ENCODE results near the gene PI16.

PI16 gene

GRCh38 chr6:36917541-36918193 lies 36.9 kb upstream of the PI16 start:
- no peak overlapping the region for H3K9ac ChIP-seq (ENCODE audit: low read length)
- no peaks in the 10 kb centered on the region for H3K36me3 ChIP-seq (ENCODE audit: control insufficient read depth, insufficient read depth, low read length)
- peaks cover 43% of the 10 kb centered on the region for H3K4me1 ChIP-seq (ENCODE audit: control insufficient read depth, insufficient read depth, low read length)
- no peaks in the 10 kb centered on the region for H3K27me3 ChIP-seq (ENCODE audit: control insufficient read depth, insufficient read depth, low read length)
- no peaks in the 10 kb centered on the region for H3K9me3 ChIP-seq (ENCODE audit: control insufficient read depth, low read length)
- no peak overlapping the region for H3K4me3 ChIP-seq (ENCODE audit: low read length)

- Histone ChIP-seq H3K9me3 (ENCODE audit: control insufficient read depth, low read length) (no peaks in the 10 kb centered on the region), H3K9ac (ENCODE audit: low read length) (no peak overlapping the region), H3K27me3 (ENCODE audit: control insufficient read depth, insufficient read depth, low read length) (no peaks in the 10 kb centered on the region), H3K4me3 (ENCODE audit: low read length) (no peak overlapping the region), H3K4me1 (ENCODE audit: control insufficient read depth, insufficient read depth, low read length) (peaks cover 22% of the 10 kb centered on the region), H3K36me3 (ENCODE audit: control insufficient read depth, insufficient read depth, low read length) (no peaks in the 10 kb centered on the region)
Measured at GRCh38 chr6:36920049-36920448, 34.5 kb upstream of the PI16 start.

- no peaks in the 10 kb centered on the region for H3K36me3 ChIP-seq (ENCODE audit: control insufficient read depth, insufficient read depth, low read length)
- H3K4me1 ChIP-seq (ENCODE audit: control insufficient read depth, insufficient read depth, low read length) = peaks cover 21% of the 10 kb centered on the region
- H3K9me3 ChIP-seq (ENCODE audit: control insufficient read depth, low read length) = no peaks in the 10 kb centered on the region
Measured at GRCh38 chr6:36920546-36920945, 34.0 kb upstream of the PI16 start.

GRCh38 chr6:36924131-36924530 lies 30.4 kb upstream of the PI16 start:
- Histone ChIP-seq H3K9me3 (ENCODE audit: control insufficient read depth, low read length) (no peaks in the 10 kb centered on the region), H3K36me3 (ENCODE audit: control insufficient read depth, insufficient read depth, low read length) (no peaks in the 10 kb centered on the region), H3K27me3 (ENCODE audit: control insufficient read depth, insufficient read depth, low read length) (no peaks in the 10 kb centered on the region), H3K4me3 (ENCODE audit: low read length) (no peak overlapping the region), H3K4me1 (ENCODE audit: control insufficient read depth, insufficient read depth, low read length) (peaks cover 10% of the 10 kb centered on the region), H3K9ac (ENCODE audit: low read length) (no peak overlapping the region)

More at GRCh38 chr6:36920546-36920945, 34.0 kb upstream of the PI16 start:
- Histone ChIP-seq H3K9ac (ENCODE audit: low read length) (no peak overlapping the region), H3K4me3 (ENCODE audit: low read length) (no peak overlapping the region), H3K27me3 (ENCODE audit: control insufficient read depth, insufficient read depth, low read length) (no peaks in the 10 kb centered on the region)

GRCh38 chr6:36924778-36925374 lies 29.7 kb upstream of the PI16 start:
- H3K27me3 ChIP-seq (ENCODE audit: control insufficient read depth, insufficient read depth, low read length) = no peaks in the 10 kb centered on the region
- H3K4me1 ChIP-seq (ENCODE audit: control insufficient read depth, insufficient read depth, low read length) = peaks cover 6% of the 10 kb centered on the region
- no peak overlapping the region for H3K4me3 ChIP-seq (ENCODE audit: low read length)
- H3K9ac ChIP-seq (ENCODE audit: low read length) = no peak overlapping the region
- H3K9me3 ChIP-seq (ENCODE audit: control insufficient read depth, low read length) = no peaks in the 10 kb centered on the region
- H3K36me3 ChIP-seq (ENCODE audit: control insufficient read depth, insufficient read depth, low read length) = no peaks in the 10 kb centered on the region

GRCh38 chr6:36925809-36926208 lies 28.7 kb upstream of the PI16 start:
- H3K36me3 ChIP-seq (ENCODE audit: control insufficient read depth, insufficient read depth, low read length) = no peaks in the 10 kb centered on the region
- no peak overlapping the region for H3K4me3 ChIP-seq (ENCODE audit: low read length)
- no peaks in the 10 kb centered on the region for H3K4me1 ChIP-seq (ENCODE audit: control insufficient read depth, insufficient read depth, low read length)
- no peaks in the 10 kb centered on the region for H3K9me3 ChIP-seq (ENCODE audit: control insufficient read depth, low read length)
- no peaks in the 10 kb centered on the region for H3K27me3 ChIP-seq (ENCODE audit: control insufficient read depth, insufficient read depth, low read length)
- H3K9ac ChIP-seq (ENCODE audit: low read length) = no peak overlapping the region

GRCh38 chr6:36926708-36927513 lies 27.6 kb upstream of the PI16 start:
- H3K4me1 ChIP-seq (ENCODE audit: control insufficient read depth, insufficient read depth, low read length) = no peaks in the 10 kb centered on the region
- no peak overlapping the region for H3K9ac ChIP-seq (ENCODE audit: low read length)
- no peaks in the 10 kb centered on the region for H3K36me3 ChIP-seq (ENCODE audit: control insufficient read depth, insufficient read depth, low read length)
- no peaks in the 10 kb centered on the region for H3K27me3 ChIP-seq (ENCODE audit: control insufficient read depth, insufficient read depth, low read length)
- no peaks in the 10 kb centered on the region for H3K9me3 ChIP-seq (ENCODE audit: control insufficient read depth, low read length)
- no peak overlapping the region for H3K4me3 ChIP-seq (ENCODE audit: low read length)

- Histone ChIP-seq H3K27me3 (ENCODE audit: control insufficient read depth, insufficient read depth, low read length) (no peaks in the 10 kb centered on the region), H3K9me3 (ENCODE audit: control insufficient read depth, low read length) (no peaks in the 10 kb centered on the region), H3K4me1 (ENCODE audit: control insufficient read depth, insufficient read depth, low read length) (no peaks in the 10 kb centered on the region), H3K36me3 (ENCODE audit: control insufficient read depth, insufficient read depth, low read length) (no peaks in the 10 kb centered on the region), H3K4me3 (ENCODE audit: low read length) (no peak overlapping the region), H3K9ac (ENCODE audit: low read length) (no peak overlapping the region)
Measured at GRCh38 chr6:36927691-36928546, 26.6 kb upstream of the PI16 start.

GRCh38 chr6:36928547-36928918 lies 26.0 kb upstream of the PI16 start:
- Histone ChIP-seq H3K27me3 (ENCODE audit: control insufficient read depth, insufficient read depth, low read length) (no peaks in the 10 kb centered on the region), H3K9me3 (ENCODE audit: control insufficient read depth, low read length) (no peaks in the 10 kb centered on the region), H3K9ac (ENCODE audit: low read length) (no peak overlapping the region), H3K4me1 (ENCODE audit: control insufficient read depth, insufficient read depth, low read length) (no peaks in the 10 kb centered on the region), H3K36me3 (ENCODE audit: control insufficient read depth, insufficient read depth, low read length) (no peaks in the 10 kb centered on the region), H3K4me3 (ENCODE audit: low read length) (no peak overlapping the region)

- no peak overlapping the region for H3K4me3 ChIP-seq (ENCODE audit: low read length)
- H3K36me3 ChIP-seq (ENCODE audit: control insufficient read depth, insufficient read depth, low read length) = no peaks in the 10 kb centered on the region
- H3K9ac ChIP-seq (ENCODE audit: low read length) = no peak overlapping the region
- no peaks in the 10 kb centered on the region for H3K9me3 ChIP-seq (ENCODE audit: control insufficient read depth, low read length)
- H3K27me3 ChIP-seq (ENCODE audit: control insufficient read depth, insufficient read depth, low read length) = no peaks in the 10 kb centered on the region
- no peaks in the 10 kb centered on the region for H3K4me1 ChIP-seq (ENCODE audit: control insufficient read depth, insufficient read depth, low read length)
Measured at GRCh38 chr6:36929152-36929551, 25.4 kb upstream of the PI16 start.

GRCh38 chr6:36929607-36930006 lies 24.9 kb upstream of the PI16 start:
- H3K9ac ChIP-seq (ENCODE audit: low read length) = no peak overlapping the region
- H3K4me1 ChIP-seq (ENCODE audit: control insufficient read depth, insufficient read depth, low read length) = no peaks in the 10 kb centered on the region
- no peak overlapping the region for H3K4me3 ChIP-seq (ENCODE audit: low read length)
- no peaks in the 10 kb centered on the region for H3K27me3 ChIP-seq (ENCODE audit: control insufficient read depth, insufficient read depth, low read length)
- H3K9me3 ChIP-seq (ENCODE audit: control insufficient read depth, low read length) = no peaks in the 10 kb centered on the region
- H3K36me3 ChIP-seq (ENCODE audit: control insufficient read depth, insufficient read depth, low read length) = no peaks in the 10 kb centered on the region
